Caco-2 (cell line): Measurements from ENCODE around the gene SARS1. TPM values are rescaled to one million over a fixed set of nuclear protein-coding genes. Genes with fewer than 3 reads are reported as not detected.

Experiments used
- BruUV-seq: library from RNA; stranded (reverse); fragments of 400-500 nt; replicated peaks from 2 replicates; lab custom pipeline; 2021; lab: Mats Ljungman, UMichigan
- CTCF ChIA-PET: fragments of 300-600 bp; sonication (Branson Sonifier 250); formaldehyde crosslinking; loops from one replicate; lab custom pipeline; 2022; ENCODE audit warnings: antibody characterized with exemption; lab: Charles Lee
- POLR2A ChIA-PET: fragments of 300-600 bp; sonication (Branson Sonifier 250); formaldehyde crosslinking; loops from one replicate; lab custom pipeline; 2022; ENCODE audit warnings: antibody characterized with exemption; lab: Charles Lee
- DNase-seq, 2 experiments: peaks; one replicate each; pipeline versions ENCODE4 v3.0.0 to v3.0.0-alpha.2; 2020 to 2022
- H3K27me3 ChIP-seq: replicated peaks from 2 replicates; pipeline ENCODE4 v1.6.0; 2011; ENCODE audit warnings: low read length; ENCODE audit not compliant: control insufficient read depth, insufficient read depth
- H3K36me3 ChIP-seq: 2 replicates; pipeline ENCODE4 v1.5.1; 2011; ENCODE audit warnings: low read length; ENCODE audit not compliant: control insufficient read depth, insufficient read depth
- H3K4me1 ChIP-seq: fragments of 250-450 bp; sonication (Bioruptor Pico); 2 replicates; pipeline ENCODE4 v1.5.1; 2020; ENCODE audit warnings: mild to moderate bottlenecking
- H3K4me3 ChIP-seq: 2 replicates; pipeline ENCODE4 v1.5.1; 2011; ENCODE audit warnings: low read depth, mild to moderate bottlenecking, control low read depth, low read length
- H3K9me3 ChIP-seq: fragments of 250-450 bp; sonication (Bioruptor Pico); 2 replicates; pipeline ENCODE4 v1.5.1; 2020; ENCODE audit warnings: mild to moderate bottlenecking, moderate library complexity
- H3K27ac Mint-ChIP-seq: one replicate; pipeline ENCODE4 v1.8.0; 2022; ENCODE audit warnings: mixed read lengths; ENCODE audit not compliant: unreplicated experiment
- H3K27me3 Mint-ChIP-seq: one replicate; pipeline ENCODE4 v1.8.0; 2022; ENCODE audit warnings: mixed read lengths; ENCODE audit not compliant: insufficient read depth, unreplicated experiment
- H3K36me3 Mint-ChIP-seq: one replicate; pipeline ENCODE4 v1.8.0; 2022; ENCODE audit warnings: mild to moderate bottlenecking, mixed read lengths; ENCODE audit not compliant: insufficient read depth, unreplicated experiment
- H3K4me1 Mint-ChIP-seq: one replicate; pipeline ENCODE4 v1.8.0; 2022; ENCODE audit warnings: low read depth, mixed read lengths; ENCODE audit not compliant: unreplicated experiment
- H3K4me3 Mint-ChIP-seq: one replicate; pipeline ENCODE4 v1.8.0; 2022; ENCODE audit warnings: mild to moderate bottlenecking, moderate library complexity, mixed read lengths; ENCODE audit not compliant: unreplicated experiment
- H3K9me3 Mint-ChIP-seq: one replicate; pipeline ENCODE4 v1.8.0; 2022; ENCODE audit warnings: mixed read lengths; ENCODE audit not compliant: unreplicated experiment
- intact Hi-C: fragments of 100-400 bp; cut with micrococcal nuclease; formaldehyde crosslinking; loops from one replicate; pipeline ENCODE4 v1.10.0; 2022; ENCODE audit not compliant: unreplicated experiment
- total RNA-seq: library from RNA; stranded (reverse); gene quantifications from 2 replicates; pipeline ENCODE4 v1.2.3, GENCODE V29; 2022
- TF ChIP-seq, protein P1 (sequence below), 2 experiments: fragments of 200-600 bp in 1 of 2; IDR thresholded peaks; 1 replicate in 1 of 2; 2 replicates in 1 of 2; pipeline versions ENCODE4 v1.5.1 to v1.8.0; 2011 to 2022; ENCODE audit warnings: antibody characterized with exemption in 1 of 2, control low read depth in 1 of 2, inconsistent platforms in 1 of 2, low read depth in 1 of 2, low read length in 1 of 2, mild to moderate bottlenecking in 1 of 2, moderate library complexity in 1 of 2; ENCODE audit not compliant: insufficient read depth in 1 of 2, severe bottlenecking in 1 of 2, unreplicated experiment in 1 of 2

SARS1 gene
- total RNA-seq, 1 experiment from 2014 or later = 225 TPM

DNA sequence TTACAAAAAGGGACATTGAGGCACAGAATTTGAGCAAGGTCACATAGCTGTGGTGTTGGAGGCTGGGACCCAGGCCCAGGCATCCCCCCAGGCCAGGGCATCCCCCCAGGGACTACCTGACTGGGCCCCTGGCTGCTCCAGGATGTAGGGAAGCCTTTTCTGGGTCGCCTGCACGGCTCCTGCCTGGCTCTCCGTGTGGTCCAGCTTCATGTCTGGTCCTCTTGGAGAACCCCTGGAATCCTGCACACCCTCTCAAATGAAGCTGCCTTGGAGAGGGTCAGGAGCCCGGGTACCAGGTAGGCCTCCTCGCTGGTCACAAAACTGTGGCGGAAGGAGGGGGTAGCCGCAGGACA, 34.7 kb downstream of the SARS1 start:
- DNase-seq = peak in 1 of 2 experiments; percentile 24
- Mint-ChIP-seq H3K36me3 (peaks cover 11% of the 10 kb centered on the region), H3K4me3 (no peak overlapping the region), H3K9me3 (no peaks in the 10 kb centered on the region), H3K4me1 (no peaks in the 10 kb centered on the region), H3K27ac (no peak overlapping the region), H3K27me3 (no peaks in the 10 kb centered on the region)
- no peaks in the 10 kb centered on the region for H3K9me3 ChIP-seq
- TF ChIP-seq, protein P1, sequence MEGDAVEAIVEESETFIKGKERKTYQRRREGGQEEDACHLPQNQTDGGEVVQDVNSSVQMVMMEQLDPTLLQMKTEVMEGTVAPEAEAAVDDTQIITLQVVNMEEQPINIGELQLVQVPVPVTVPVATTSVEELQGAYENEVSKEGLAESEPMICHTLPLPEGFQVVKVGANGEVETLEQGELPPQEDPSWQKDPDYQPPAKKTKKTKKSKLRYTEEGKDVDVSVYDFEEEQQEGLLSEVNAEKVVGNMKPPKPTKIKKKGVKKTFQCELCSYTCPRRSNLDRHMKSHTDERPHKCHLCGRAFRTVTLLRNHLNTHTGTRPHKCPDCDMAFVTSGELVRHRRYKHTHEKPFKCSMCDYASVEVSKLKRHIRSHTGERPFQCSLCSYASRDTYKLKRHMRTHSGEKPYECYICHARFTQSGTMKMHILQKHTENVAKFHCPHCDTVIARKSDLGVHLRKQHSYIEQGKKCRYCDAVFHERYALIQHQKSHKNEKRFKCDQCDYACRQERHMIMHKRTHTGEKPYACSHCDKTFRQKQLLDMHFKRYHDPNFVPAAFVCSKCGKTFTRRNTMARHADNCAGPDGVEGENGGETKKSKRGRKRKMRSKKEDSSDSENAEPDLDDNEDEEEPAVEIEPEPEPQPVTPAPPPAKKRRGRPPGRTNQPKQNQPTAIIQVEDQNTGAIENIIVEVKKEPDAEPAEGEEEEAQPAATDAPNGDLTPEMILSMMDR (IDR thresholded peaks at IDR 0.05; ENCODE audit: insufficient read depth in 1 of 2, low read depth in 1 of 2, low read length in 1 of 2, severe bottlenecking in 1 of 2, unreplicated experiment in 1 of 2) = no peak
- intact Hi-C loops = no loop called here
- POLR2A ChIA-PET = no interaction called here
- no peaks in the 10 kb centered on the region for H3K27me3 ChIP-seq
- peaks cover 4% of the 10 kb centered on the region; the same call in 1 of the 2 replicates for H3K4me1 ChIP-seq
- CTCF ChIA-PET = no interaction called here
- BruUV-seq = no TSS peak
- H3K4me3 ChIP-seq = no peak overlapping the region
- H3K36me3 ChIP-seq = no peaks in the 10 kb centered on the region

GRCh38 chr1:109248797-109249629, 35.3 kb downstream of the SARS1 start, which contains the start of gene CELSR2:
Gene CELSR2 (plus strand): TSS chr1:109249539. CDS start chr1:109250080, 541 bp downstream.
- intact Hi-C loops = loop anchor here (1.0 kb wide), 1 partner anchor 9 kb away; no protein-coding TSS in a partner anchor
- H3K27ac Mint-ChIP-seq = no peak within 1 kb of the TSS
- ChIA-PET CTCF (interaction anchor here (1.0 kb wide), 1 partner anchor 15 kb away, joined by 3 read pairs; no protein-coding TSS in a partner anchor), POLR2A (no interaction called here)
- H3K36me3 Mint-ChIP-seq = peaks cover 11% of the 10 kb centered on the region
- no peaks in the 10 kb centered on the region for H3K4me1 Mint-ChIP-seq
- TF ChIP-seq, protein P1 (IDR thresholded peaks at IDR 0.05; ENCODE audit: insufficient read depth in 1 of 2, low read depth in 1 of 2, low read length in 1 of 2, severe bottlenecking in 1 of 2, unreplicated experiment in 1 of 2) = no peak
- H3K9me3 ChIP-seq = no peaks in the 10 kb centered on the region
- H3K9me3 Mint-ChIP-seq = no peaks in the 10 kb centered on the region
- peak within 1 kb of the TSS; percentile 36 for H3K4me3 ChIP-seq
- H3K4me3 Mint-ChIP-seq = peak within 1 kb of the TSS; percentile 51
- peak; percentile 56 to 71 for DNase-seq
- no peaks in the 10 kb centered on the region for H3K27me3 Mint-ChIP-seq
- H3K36me3 ChIP-seq = no peaks in the 10 kb centered on the region
- no TSS peak for BruUV-seq
- peaks cover 7% of the 10 kb centered on the region for H3K4me1 ChIP-seq
- no peaks in the 10 kb centered on the region for H3K27me3 ChIP-seq

DNA sequence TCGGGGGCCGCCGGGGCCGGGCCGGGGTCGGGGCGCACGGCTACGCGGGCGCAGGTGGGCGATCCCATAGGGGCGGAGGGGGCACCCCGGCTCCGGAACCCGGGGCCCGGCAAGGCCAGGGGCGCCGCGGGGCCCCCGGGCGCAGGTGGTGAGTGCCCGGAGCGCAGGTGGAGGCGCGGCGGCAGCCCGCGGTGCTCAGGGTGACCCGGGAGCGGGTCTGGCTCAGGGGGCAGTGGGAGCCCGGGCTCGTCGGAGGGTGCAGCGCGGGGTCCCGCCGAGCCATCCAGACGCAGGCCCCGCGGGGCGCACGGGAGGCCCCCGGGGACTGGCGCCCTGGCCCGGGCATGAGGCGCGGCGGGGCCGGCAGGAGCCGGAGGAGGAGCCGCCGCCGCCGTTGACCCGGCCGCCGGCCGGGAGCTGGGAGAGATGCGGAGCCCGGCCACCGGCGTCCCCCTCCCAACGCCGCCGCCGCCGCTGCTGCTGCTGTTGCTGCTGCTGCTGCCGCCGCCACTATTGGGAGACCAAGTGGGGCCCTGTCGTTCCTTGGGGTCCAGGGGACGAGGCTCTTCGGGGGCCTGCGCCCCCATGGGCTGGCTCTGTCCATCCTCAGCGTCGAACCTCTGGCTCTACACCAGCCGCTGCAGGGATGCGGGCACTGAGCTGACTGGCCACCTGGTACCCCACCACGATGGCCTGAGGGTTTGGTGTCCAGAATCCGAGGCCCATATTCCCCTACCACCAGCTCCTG, 36.1 kb downstream of the SARS1 start:
- DNase-seq = no peak
- no TSS peak for BruUV-seq
- CTCF ChIA-PET = interaction anchor here (1.0 kb wide), 1 partner anchor 14 kb away, joined by 3 read pairs; no protein-coding TSS in a partner anchor
- Histone ChIP-seq H3K9me3 (no peaks in the 10 kb centered on the region), H3K27me3 (no peaks in the 10 kb centered on the region), H3K4me1 (peaks cover 13% of the 10 kb centered on the region), H3K4me3 (peak overlapping the region; percentile 36), H3K36me3 (no peaks in the 10 kb centered on the region)
- TF ChIP-seq, protein P1 (IDR thresholded peaks at IDR 0.05; ENCODE audit: insufficient read depth in 1 of 2, low read depth in 1 of 2, low read length in 1 of 2, severe bottlenecking in 1 of 2, unreplicated experiment in 1 of 2) = no peak
- Mint-ChIP-seq H3K27ac (no peak overlapping the region), H3K4me1 (no peaks in the 10 kb centered on the region), H3K9me3 (no peaks in the 10 kb centered on the region), H3K4me3 (peak overlapping the region; percentile 51), H3K36me3 (peaks cover 5% of the 10 kb centered on the region), H3K27me3 (no peaks in the 10 kb centered on the region)
- POLR2A ChIA-PET = no interaction called here
- intact Hi-C loops = loop anchor here (1.0 kb wide), 1 partner anchor 10 kb away; no protein-coding TSS in a partner anchor
